GM19395 (cell line): ENCODE results near the gene PDE9A.

Experiments
- ATAC-seq: cut with Tn5 transposase; IDR thresholded peaks from one replicate; pipeline ENCODE4 v1.9.1; 2021; ENCODE audit warnings: mild to moderate bottlenecking, moderate library complexity; ENCODE audit not compliant: unreplicated experiment

The PDE9A gene

GRCh38 chr21:42734323-42734971 lies 81.0 kb downstream of the PDE9A start:
- no peak for ATAC-seq

GRCh38 chr21:42735061-42735460 lies 81.6 kb downstream of the PDE9A start:
- no peak for ATAC-seq

GRCh38 chr21:42735944-42736343 lies 82.5 kb downstream of the PDE9A start:
- no peak for ATAC-seq

- ATAC-seq = no peak
Measured at GRCh38 chr21:42736646-42737350, 83.4 kb downstream of the PDE9A start.

GRCh38 chr21:42737951-42738590 lies 84.7 kb downstream of the PDE9A start:
- ATAC-seq = no peak

- ATAC-seq = no peak
Measured at GRCh38 chr21:42739061-42739931, 85.9 kb downstream of the PDE9A start.

GRCh38 chr21:42740405-42740909 lies 87.0 kb downstream of the PDE9A start:
- no peak for ATAC-seq

GRCh38 chr21:42741066-42741465 lies 87.6 kb downstream of the PDE9A start:
- no peak for ATAC-seq

- ATAC-seq = no peak
Measured at GRCh38 chr21:42744520-42745445, 91.4 kb downstream of the PDE9A start.

- no peak for ATAC-seq
Measured at GRCh38 chr21:42745511-42746239, 92.3 kb downstream of the PDE9A start.

GRCh38 chr21:42746240-42746592 lies 92.8 kb downstream of the PDE9A start:
- ATAC-seq = no peak

- ATAC-seq = no peak
Measured at GRCh38 chr21:42746593-42747275, 93.3 kb downstream of the PDE9A start.

GRCh38 chr21:42747276-42747701 lies 93.9 kb downstream of the PDE9A start:
- ATAC-seq = no peak

- ATAC-seq = no peak
Measured at GRCh38 chr21:42747746-42748351, 94.4 kb downstream of the PDE9A start.

GRCh38 chr21:42748620-42749176 lies 95.3 kb downstream of the PDE9A start:
- ATAC-seq = no peak

- no peak for ATAC-seq
Measured at GRCh38 chr21:42750737-42751530, 97.5 kb downstream of the PDE9A start.

GRCh38 chr21:42751866-42752265 lies 98.4 kb downstream of the PDE9A start:
- no peak for ATAC-seq
